Ishikawa (cell line): ENCODE data around the gene CRTC2.

Source experiments
- CEBPB ChIP-seq: IDR thresholded peaks from 2 replicates; pipeline ENCODE4 v1.6.1; 2012
- CREB1 ChIP-seq: IDR thresholded peaks from 2 replicates; pipeline ENCODE4 v1.6.1; 2012; ENCODE audit warnings: low read depth
- EGR1 ChIP-seq: IDR thresholded peaks from 2 replicates; pipeline ENCODE4 v1.6.1; 2012
- EP300 ChIP-seq: IDR thresholded peaks from 2 replicates; pipeline ENCODE4 v1.6.1; 2012; ENCODE audit warnings: borderline replicate concordance
- FOXM1 ChIP-seq: IDR thresholded peaks from 2 replicates; pipeline ENCODE4 v1.6.1; 2012; ENCODE audit warnings: low read depth, borderline replicate concordance
- NFIC ChIP-seq: IDR thresholded peaks from 2 replicates; pipeline ENCODE4 v1.6.1; 2012
- RAD21 ChIP-seq: IDR thresholded peaks from 2 replicates; pipeline ENCODE4 v1.6.1; 2012; ENCODE audit warnings: low read depth
- TAF1 ChIP-seq: IDR thresholded peaks from 2 replicates; pipeline ENCODE4 v1.6.1; 2012; ENCODE audit warnings: low read depth, mild to moderate bottlenecking
- TCF12 ChIP-seq: IDR thresholded peaks from 2 replicates; pipeline ENCODE4 v1.6.1; 2012; ENCODE audit warnings: low read depth
- TEAD4 ChIP-seq: IDR thresholded peaks from 2 replicates; pipeline ENCODE4 v1.6.1; 2012
- USF1 ChIP-seq: IDR thresholded peaks from 2 replicates; pipeline ENCODE4 v1.6.1; 2012
- YY1 ChIP-seq: IDR thresholded peaks from 2 replicates; pipeline ENCODE4 v1.6.1; 2012; ENCODE audit warnings: low read depth
- ZBTB7A ChIP-seq: IDR thresholded peaks from 2 replicates; pipeline ENCODE4 v1.6.1; 2012; ENCODE audit warnings: low read depth
- TF ChIP-seq, protein P1 (sequence below): IDR thresholded peaks from 2 replicates; pipeline ENCODE4 v1.6.1; 2012; ENCODE audit warnings: low read depth, mild to moderate bottlenecking
- TF ChIP-seq, protein P2 (sequence below): IDR thresholded peaks from 2 replicates; pipeline ENCODE4 v1.6.1; 2012

Gene CRTC2

GRCh38 chr1:153921080-153921802 is 37.2 kb downstream of the CRTC2 start:
- TF ChIP-seq CREB1 = no peak
- TF ChIP-seq, protein P1, sequence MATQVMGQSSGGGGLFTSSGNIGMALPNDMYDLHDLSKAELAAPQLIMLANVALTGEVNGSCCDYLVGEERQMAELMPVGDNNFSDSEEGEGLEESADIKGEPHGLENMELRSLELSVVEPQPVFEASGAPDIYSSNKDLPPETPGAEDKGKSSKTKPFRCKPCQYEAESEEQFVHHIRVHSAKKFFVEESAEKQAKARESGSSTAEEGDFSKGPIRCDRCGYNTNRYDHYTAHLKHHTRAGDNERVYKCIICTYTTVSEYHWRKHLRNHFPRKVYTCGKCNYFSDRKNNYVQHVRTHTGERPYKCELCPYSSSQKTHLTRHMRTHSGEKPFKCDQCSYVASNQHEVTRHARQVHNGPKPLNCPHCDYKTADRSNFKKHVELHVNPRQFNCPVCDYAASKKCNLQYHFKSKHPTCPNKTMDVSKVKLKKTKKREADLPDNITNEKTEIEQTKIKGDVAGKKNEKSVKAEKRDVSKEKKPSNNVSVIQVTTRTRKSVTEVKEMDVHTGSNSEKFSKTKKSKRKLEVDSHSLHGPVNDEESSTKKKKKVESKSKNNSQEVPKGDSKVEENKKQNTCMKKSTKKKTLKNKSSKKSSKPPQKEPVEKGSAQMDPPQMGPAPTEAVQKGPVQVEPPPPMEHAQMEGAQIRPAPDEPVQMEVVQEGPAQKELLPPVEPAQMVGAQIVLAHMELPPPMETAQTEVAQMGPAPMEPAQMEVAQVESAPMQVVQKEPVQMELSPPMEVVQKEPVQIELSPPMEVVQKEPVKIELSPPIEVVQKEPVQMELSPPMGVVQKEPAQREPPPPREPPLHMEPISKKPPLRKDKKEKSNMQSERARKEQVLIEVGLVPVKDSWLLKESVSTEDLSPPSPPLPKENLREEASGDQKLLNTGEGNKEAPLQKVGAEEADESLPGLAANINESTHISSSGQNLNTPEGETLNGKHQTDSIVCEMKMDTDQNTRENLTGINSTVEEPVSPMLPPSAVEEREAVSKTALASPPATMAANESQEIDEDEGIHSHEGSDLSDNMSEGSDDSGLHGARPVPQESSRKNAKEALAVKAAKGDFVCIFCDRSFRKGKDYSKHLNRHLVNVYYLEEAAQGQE = no peak
- no peak for TF ChIP-seq CEBPB
- no peak for TF ChIP-seq EGR1
- no peak for TF ChIP-seq USF1
- TF ChIP-seq TEAD4 = no peak
- TF ChIP-seq NFIC = no peak
- TF ChIP-seq EP300 = no peak
- TF ChIP-seq RAD21 = no peak
- no peak for TF ChIP-seq YY1
- TF ChIP-seq ZBTB7A = no peak
- no peak for TF ChIP-seq TAF1
- TF ChIP-seq TCF12 = no peak
- TF ChIP-seq FOXM1 = no peak
- TF ChIP-seq, protein P2, sequence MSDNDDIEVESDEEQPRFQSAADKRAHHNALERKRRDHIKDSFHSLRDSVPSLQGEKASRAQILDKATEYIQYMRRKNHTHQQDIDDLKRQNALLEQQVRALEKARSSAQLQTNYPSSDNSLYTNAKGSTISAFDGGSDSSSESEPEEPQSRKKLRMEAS = no peak

DNA sequence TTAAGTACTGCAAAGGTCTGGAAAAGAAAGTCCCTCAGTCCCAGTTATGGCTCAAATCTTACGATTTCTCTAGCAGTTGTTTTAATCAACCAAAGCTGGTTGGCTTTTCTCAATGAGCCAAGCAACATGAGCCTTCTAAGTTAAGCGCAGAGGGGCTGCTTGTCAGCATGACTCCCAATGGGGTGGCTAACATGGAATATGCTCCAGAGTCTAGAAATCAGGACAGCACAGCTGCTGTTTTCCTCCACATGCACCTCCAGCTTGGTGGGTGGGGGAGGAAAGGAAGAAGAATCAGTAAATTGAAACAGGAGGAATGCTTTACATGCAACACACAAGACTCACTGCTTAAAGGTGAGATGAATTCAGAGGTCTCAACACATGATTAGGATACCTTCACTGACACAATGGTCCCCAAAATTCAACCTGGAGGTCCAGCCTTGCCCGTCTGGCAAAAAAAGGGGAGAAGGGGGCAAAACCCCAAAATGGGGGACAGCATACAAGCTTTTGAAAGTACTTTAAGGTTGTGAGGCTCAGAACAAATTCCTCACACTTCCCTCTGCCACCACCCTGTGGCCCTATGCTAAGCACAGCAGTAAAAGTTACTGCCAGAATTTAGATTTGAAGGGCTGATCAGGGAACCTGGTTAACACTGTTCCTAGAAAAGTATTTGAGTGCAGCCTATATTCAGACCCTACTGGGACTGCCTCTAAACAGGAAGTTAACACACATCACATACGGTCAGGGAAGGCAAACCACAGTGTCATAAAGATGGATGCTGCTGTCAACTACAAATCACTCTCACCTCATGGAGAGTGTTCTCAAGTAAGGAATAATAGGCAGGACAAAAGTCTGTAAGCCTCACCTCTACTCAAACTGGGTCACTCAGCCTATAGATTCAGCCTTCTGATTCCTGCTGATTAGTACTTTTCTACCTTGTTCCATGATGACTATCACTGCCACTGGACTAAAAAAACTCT is 38.2 kb downstream of the CRTC2 start:
- TF ChIP-seq, protein P1 = no peak
- TF ChIP-seq TAF1 = no peak
- no peak for TF ChIP-seq USF1
- no peak for TF ChIP-seq FOXM1
- TF ChIP-seq EP300 = no peak

DNA sequence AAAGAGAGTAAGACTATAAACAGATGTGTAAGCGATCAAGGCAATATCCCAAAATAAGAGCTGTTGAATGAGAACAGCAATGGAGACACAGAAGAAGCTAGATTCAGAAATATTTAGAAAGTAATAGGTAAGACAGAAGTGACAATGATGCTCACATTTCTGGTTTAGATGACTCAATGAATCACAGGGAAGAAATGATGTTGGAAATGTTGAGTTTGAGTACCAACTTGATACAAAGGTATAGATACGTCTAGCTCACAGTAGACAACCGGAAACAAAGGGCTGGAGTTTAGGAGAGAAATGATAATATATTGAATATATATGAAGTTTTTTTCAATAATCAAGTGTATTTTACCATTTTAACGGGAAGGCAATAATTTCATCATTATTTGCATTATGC is 42.1 kb downstream of the CRTC2 start:
- TF ChIP-seq EP300 (no peak), NFIC (no peak), TEAD4 (no peak), CREB1 (no peak), CEBPB (no peak), YY1 (no peak), TAF1 (no peak), USF1 (no peak), ZBTB7A (no peak), FOXM1 (no peak), TCF12 (no peak), EGR1 (no peak), RAD21 (no peak)
- TF ChIP-seq, protein P1 = no peak
- TF ChIP-seq, protein P2 = no peak
